Measurements from ENCODE around the gene PRMT6. TPM values are rescaled to one million over a fixed set of nuclear protein-coding genes. Genes with fewer than 3 reads are reported as not detected.
"Not testable (repeated sequence)": the region's sequence is repeated elsewhere in the genome, so short reads cannot be mapped to it uniquely, and the experiment has no call there.

PRMT6 gene
- total RNA-seq, 1 donor = 27.7 TPM

- no peak for DNase-seq (ENCODE audit: low read depth in 2 of 3, low spot score in 2 of 3)
Observed at GRCh38 chr1:107091418-107091817, 34.9 kb downstream of the PRMT6 start.

- not testable (repeated sequence) for DNase-seq (ENCODE audit: low read depth in 2 of 3, low spot score in 2 of 3)
Observed at GRCh38 chr1:107093395-107093794, 36.9 kb downstream of the PRMT6 start.

- DNase-seq (ENCODE audit: low read depth in 2 of 3, low spot score in 2 of 3) = no peak
Observed at GRCh38 chr1:107095647-107096046, 39.2 kb downstream of the PRMT6 start.

GRCh38 chr1:107096690-107097089 lies 40.2 kb downstream of the PRMT6 start:
- no peak for DNase-seq (ENCODE audit: low read depth in 2 of 3, low spot score in 2 of 3)

GRCh38 chr1:107098961-107099360 lies 42.5 kb downstream of the PRMT6 start:
- no peak for DNase-seq (ENCODE audit: low read depth in 2 of 3, low spot score in 2 of 3)

- no peak for DNase-seq (ENCODE audit: low read depth in 2 of 3, low spot score in 2 of 3)
Observed at GRCh38 chr1:107100331-107100984, 44.0 kb downstream of the PRMT6 start.

- DNase-seq (ENCODE audit: low read depth in 2 of 3, low spot score in 2 of 3) = no peak
Observed at GRCh38 chr1:107105914-107106313, 49.4 kb downstream of the PRMT6 start.

Other genes with a start within 250 kb of the PRMT6 start
- under 0.01 TPM for gene NTNG1, start 84.4 kb downstream of the PRMT6 start, total RNA-seq

Measured in hematopoietic multipotent progenitor cell (in vitro differentiated cells).